ENCODE measurements around the gene REEP5. TPM values are rescaled to one million over a fixed set of nuclear protein-coding genes. Genes with fewer than 3 reads are reported as not detected.

The REEP5 gene
- 38.2 and 76.7 TPM in 2 replicates for total RNA-seq (2011; cell fraction: chromatin; rRNA removed; ENCODE audit: low replicate concordance)
- 120 and 131 TPM in 2 replicates for total RNA-seq (2011; cell fraction: nucleolus; rRNA removed)
- total RNA-seq (2011; cell fraction: nucleoplasm; rRNA removed), result 54.9 and 77.7 TPM in 2 replicates
- total RNA-seq (2014; rRNA removed) (17.5 and 34.9 TPM in 2 replicates), total RNA-seq (2014; rRNA removed; fragmentation: Illumina TruSeq; extraction: Trizol) (17.3 and 17.4 TPM in 2 replicates), total RNA-seq (2015; rRNA removed; fragmentation: Illumina TruSeq; extraction: Trizol) (13.8 and 14.7 TPM in 2 replicates), total RNA-seq (2021) (36.3 and 39.2 TPM in 2 replicates), polyA plus RNA-seq (2011; rRNA removed) (84.8 and 84.9 TPM in 2 replicates), polyA plus RNA-seq (2014; fragmentation: Illumina TruSeq; extraction: Trizol) (25.3 and 30.4 TPM in 2 replicates), polyA plus RNA-seq (2014; fragmentation: Nextera tagmentation; extraction: Ambion mirVana) (100 to 1,000 TPM; 100 to 102 TPM), polyA plus RNA-seq (2014; rRNA removed) (36.0 and 58.0 TPM in 2 replicates), polyA minus RNA-seq (2011; rRNA and poly(A)+ RNA removed) (50.5 and 69.1 TPM in 2 replicates), Bru-seq, nascent RNA (percentile 81 among the genes with signal in this experiment), BruChase-seq, experiment 1, labeled RNA remaining after a 2-hour chase (percentile 78 among the genes with signal in this experiment), BruChase-seq, experiment 2, labeled RNA remaining after a 6-hour chase (percentile 76 among the genes with signal in this experiment)
- 66.6 and 67.4 TPM in 2 replicates for polyA plus RNA-seq (2011; cell fraction: cytosol; rRNA removed)
- polyA plus RNA-seq (2011; cell fraction: nucleus; rRNA removed), result 43.3 and 49.6 TPM in 2 replicates
- polyA plus RNA-seq (2012), result 32.9 and 33.5 TPM in 2 replicates
- polyA minus RNA-seq (2011; cell fraction: cytosol; rRNA and poly(A)+ RNA removed), result 20.9 and 37.0 TPM in 2 replicates
- polyA minus RNA-seq (2011; cell fraction: nucleus; rRNA and poly(A)+ RNA removed), result 19.0 and 31.1 TPM in 2 replicates
- long read RNA-seq, experiment 1, transcript REEP5-202 (5 exons, 3,326 nt), result major isoform, 103 of 126 reads
- long read RNA-seq, experiment 1, partial matches to known transcripts, result 7 of 126 reads
- long read RNA-seq, experiment 1, other reads (novel, unspliced or antisense), result 15 of 126 reads
- long read RNA-seq, experiment 2, transcript REEP5-202 (5 exons, 3,326 nt), result major isoform, 48 of 72 reads
- long read RNA-seq, experiment 2, partial matches to known transcripts, result 2 of 72 reads
- long read RNA-seq, experiment 2, other reads (novel, unspliced or antisense), result 22 of 72 reads
- long read RNA-seq, experiment 3, transcript REEP5-202 (5 exons, 3,326 nt), result major isoform, 59 of 64 reads
- long read RNA-seq, experiment 3, partial matches to known transcripts, result 2 of 64 reads
- long read RNA-seq, experiment 3, other reads (novel, unspliced or antisense), result 1 of 64 reads

- peak within 1 kb of the TSS; percentile 89 for H3K27ac ChIP-seq (ENCODE audit: extremely low read depth, low read depth, low read length)
- H3K4me3 ChIP-seq, result peak within 1 kb of the TSS; percentile 92
- no peaks in the 10 kb centered on the region for H3K9me1 ChIP-seq (ENCODE audit: control insufficient read depth, insufficient read depth, low read length)
- ChIA-PET CTCF (ENCODE audit: low intra/inter-chr PET ratio) (interaction anchor here (0.6 kb wide), 1 partner anchor 165 kb away, joined by 3 read pairs; no protein-coding TSS in a partner anchor), POLR2A (interaction anchor here (0.6 to 1.9 kb wide), 9 partner anchors 8 to 1825 kb away, joined by 3 to 8 read pairs (median 4); partner anchors contain the start of gene SRP19)
- FAIRE-seq (no peak), DNase-seq (ENCODE audit: extremely low read depth in 1 of 4, low spot score in 3 of 4) (peak; percentile 90 to 93 (median 92)), ATAC-seq (peak; percentile 91)
- H3K4me2 ChIP-seq (ENCODE audit: insufficient read depth, low read length), result peak within 1 kb of the TSS; percentile 98
- WGBS (ENCODE audit: insufficient coverage, low coverage, missing lambda C conversion rate), result 1% methylated on average over 69 of the region's 80 CpGs
- peaks cover 26% of the 10 kb centered on the region for H3K36me3 ChIP-seq (ENCODE audit: control insufficient read depth, insufficient read depth, low read length)
- H3K27me3 ChIP-seq (ENCODE audit: control insufficient read depth in 2 of 2, insufficient read depth in 2 of 2, low read length in 2 of 2), result no peaks in the 10 kb centered on the region
- in situ Hi-C loops (cut with MboI), result no loop called here
- H3K4me1 ChIP-seq (replicated peaks in 1 of 2; ENCODE audit: control insufficient read depth in 2 of 2, insufficient read depth in 2 of 2, low read length in 2 of 2), result peaks cover 18 to 20% of the 10 kb centered on the region in 2 experiments
- H4K20me1 ChIP-seq (replicated peaks; ENCODE audit: control insufficient read depth, insufficient read depth, low read length), result no peaks in the 10 kb centered on the region
- intact Hi-C loops (cut with micrococcal nuclease), result loop anchor here (1.0 to 5.0 kb wide), 6 partner anchors 42 to 371 kb away; partner anchors contain the start of genes DCP2 and SRP19
- H2AFZ ChIP-seq (ENCODE audit: low read depth, low read length), result peak within 1 kb of the TSS; percentile 98
- no peaks in the 10 kb centered on the region for H3K9me3 ChIP-seq (replicated peaks; ENCODE audit: control insufficient read depth, insufficient read depth, low read depth, low read length)
- H3K9ac ChIP-seq (ENCODE audit: insufficient read depth in 1 of 2, low read depth in 2 of 2, low read length in 2 of 2), result peak within 1 kb of the TSS; percentile 89 to 93
- peaks cover 21% of the 10 kb centered on the region for H3K79me2 ChIP-seq (ENCODE audit: control insufficient read depth, insufficient read depth, low read length)
- BruUV-seq (replicated peaks), result no TSS peak
- TF ChIP-seq FOXA3 (CRISPR knock-in tag; conservative IDR thresholded peaks at IDR 0.05 in 1 of 2, IDR thresholded peaks at IDR 0.05 in 1 of 2), result peak in 1 of 2 experiments; percentile 69; a peak in 1 of 4 replicates
- no peak for TF ChIP-seq ZHX1 (conservative IDR thresholded peaks at IDR 0.05; ENCODE audit: low read length)
- no peak for TF ChIP-seq DPF2 (IDR thresholded peaks at IDR 0.05)
- TF ChIP-seq NR2C1 (IDR thresholded peaks at IDR 0.05), result no peak
- no peak for TF ChIP-seq NR2C1 (tag; IDR thresholded peaks at IDR 0.05)
- no peak for TF ChIP-seq ZNF449 (CRISPR knock-in tag; IDR thresholded peaks at IDR 0.05)
- TF ChIP-seq HDAC8 (tag; IDR thresholded peaks at IDR 0.05), result 0 out of 2 replicates have a peak, but pooled peaks have one; percentile 16
- no peak for TF ChIP-seq TCF15 (CRISPR knock-in tag; IDR thresholded peaks at IDR 0.05)
- no peak for TF ChIP-seq CBFA2T3 (IDR thresholded peaks at IDR 0.05)
Measured at GRCh38 chr5:112921833-112922817, at the start of gene REEP5. Gene REEP5, minus strand, starts transcription at chr5:112922227. Its CDS starts 37 bp downstream, at chr5:112922190.
